AG09319 (cell line): ENCODE data around the gene MUC4.
"Not testable (repeated sequence)": the region's sequence is repeated elsewhere in the genome, so short reads cannot be mapped to it uniquely, and the experiment has no call there.

Experiments
- DNase-seq: peaks from one replicate; pipeline ENCODE4 v3.0.0-alpha.2; 2010; ENCODE audit warnings: low read depth; ENCODE audit errors: extremely low read depth
- CTCF ChIP-seq: IDR thresholded peaks from 2 replicates; pipeline ENCODE4 v1.5.1; 2011; ENCODE audit warnings: low read depth, mild to moderate bottlenecking, inconsistent platforms, low read length, moderate library complexity

Gene MUC4

GRCh38 chr3:195771646-195772300 is 40.0 kb downstream of the MUC4 start:
- DNase-seq, result no peak
- TF ChIP-seq CTCF, result no peak

GRCh38 chr3:195770841-195771645 is 40.7 kb downstream of the MUC4 start:
- not testable (repeated sequence) for DNase-seq

GRCh38 chr3:195770081-195770840 is 41.5 kb downstream of the MUC4 start:
- no peak for TF ChIP-seq CTCF
- DNase-seq, result no peak

- TF ChIP-seq CTCF, result no peak
- DNase-seq, result no peak
These were observed 42.2 kb downstream of the MUC4 start for GRCh38 chr3:195769551-195769950.

- DNase-seq, result no peak
- TF ChIP-seq CTCF, result no peak
These were observed 42.9 kb downstream of the MUC4 start for GRCh38 chr3:195768831-195769303.

- TF ChIP-seq CTCF, result no peak
- DNase-seq, result no peak
These were observed 43.3 kb downstream of the MUC4 start for GRCh38 chr3:195768414-195768813.

- DNase-seq, result no peak
- no peak for TF ChIP-seq CTCF
These were observed 43.9 kb downstream of the MUC4 start for GRCh38 chr3:195767792-195768191.
